TTC549 (cell line): ENCODE results near the gene GATAD2A.
"Not testable (repeated sequence)": the region's sequence is repeated elsewhere in the genome, so short reads cannot be mapped to it uniquely, and the experiment has no call there.

ENCODE experiments used
- FAIRE-seq: peaks from 2 replicates; lab custom pipeline; 2012; peaks lifted over from hg19 to GRCh38; lab: Jason Lieb, UNC

The GATAD2A gene

DNA sequence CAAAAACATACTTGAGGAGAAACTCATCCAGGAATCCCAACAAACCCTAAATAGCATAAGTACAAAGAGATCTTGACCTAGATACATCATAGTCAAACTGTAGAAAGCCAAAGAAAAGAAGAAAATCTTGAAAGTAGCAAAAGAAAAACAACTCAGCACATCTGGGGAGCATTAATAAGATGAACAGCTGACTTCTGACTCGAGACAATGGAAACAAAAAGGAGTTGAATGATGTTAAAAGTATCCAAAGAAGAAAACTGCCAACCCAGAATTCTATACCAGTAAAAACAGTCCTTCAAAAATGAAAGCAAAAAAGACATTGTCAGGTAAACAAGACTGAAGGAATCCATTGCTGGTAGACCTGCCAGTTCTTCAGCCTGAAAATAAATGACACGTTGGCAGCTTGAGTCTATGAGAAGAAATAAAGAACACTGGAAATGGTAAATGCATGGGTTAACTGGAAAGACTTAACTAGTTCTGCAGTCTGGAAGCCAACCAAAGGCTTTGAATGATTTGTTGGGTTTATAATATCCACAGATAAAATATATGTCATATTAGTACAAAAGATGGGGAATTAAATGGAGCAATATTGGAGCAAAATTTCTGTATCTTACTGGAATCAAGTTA is 63.1 kb downstream of the GATAD2A start:
- no peak for FAIRE-seq

DNA sequence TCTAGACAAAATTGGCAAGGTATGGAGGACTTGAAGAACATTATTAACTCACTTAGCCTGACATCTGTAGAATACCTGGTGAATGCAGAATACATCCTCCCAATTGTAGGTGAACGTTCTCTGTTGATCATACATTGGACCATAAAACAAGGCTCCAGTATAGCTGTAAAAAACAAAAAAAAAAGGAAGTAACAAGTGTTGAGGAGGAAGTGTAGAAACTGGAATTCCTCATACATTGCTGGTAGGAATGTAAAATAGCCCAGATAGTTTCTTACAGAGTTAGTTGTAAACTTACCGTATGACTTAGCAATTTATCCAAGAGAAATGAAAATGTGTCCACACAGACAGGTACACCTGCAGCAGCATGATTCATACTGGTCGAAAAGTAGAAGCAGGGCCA is 65.1 kb downstream of the GATAD2A start:
- no peak for FAIRE-seq

DNA sequence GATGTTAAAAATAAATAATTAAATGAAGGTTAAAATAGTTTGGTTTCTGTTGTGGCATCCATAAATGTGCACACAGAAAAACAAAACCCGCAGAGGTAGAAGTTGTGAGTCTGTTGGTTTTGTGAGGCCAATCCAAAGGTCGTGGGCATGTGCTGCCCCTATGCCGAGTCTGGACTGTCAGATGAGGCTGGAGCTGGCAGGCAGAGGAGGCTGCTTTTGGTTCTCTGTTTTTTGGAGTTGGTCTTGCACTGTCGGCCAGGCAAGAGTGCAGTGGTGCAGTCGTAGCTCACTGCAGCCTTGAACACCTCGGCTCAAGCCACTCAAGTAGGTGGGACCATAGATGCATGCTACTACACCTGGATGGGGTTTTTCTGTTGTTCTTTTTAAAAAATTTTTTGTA is 66.2 kb downstream of the GATAD2A start:
- FAIRE-seq, result no peak

- FAIRE-seq, result not testable (repeated sequence)
These were observed 66.6 kb downstream of the GATAD2A start for GRCh38 chr19:19472106-19472505.

- no peak for FAIRE-seq
These were observed 69.7 kb downstream of the GATAD2A start for GRCh38 chr19:19475015-19475765.

DNA sequence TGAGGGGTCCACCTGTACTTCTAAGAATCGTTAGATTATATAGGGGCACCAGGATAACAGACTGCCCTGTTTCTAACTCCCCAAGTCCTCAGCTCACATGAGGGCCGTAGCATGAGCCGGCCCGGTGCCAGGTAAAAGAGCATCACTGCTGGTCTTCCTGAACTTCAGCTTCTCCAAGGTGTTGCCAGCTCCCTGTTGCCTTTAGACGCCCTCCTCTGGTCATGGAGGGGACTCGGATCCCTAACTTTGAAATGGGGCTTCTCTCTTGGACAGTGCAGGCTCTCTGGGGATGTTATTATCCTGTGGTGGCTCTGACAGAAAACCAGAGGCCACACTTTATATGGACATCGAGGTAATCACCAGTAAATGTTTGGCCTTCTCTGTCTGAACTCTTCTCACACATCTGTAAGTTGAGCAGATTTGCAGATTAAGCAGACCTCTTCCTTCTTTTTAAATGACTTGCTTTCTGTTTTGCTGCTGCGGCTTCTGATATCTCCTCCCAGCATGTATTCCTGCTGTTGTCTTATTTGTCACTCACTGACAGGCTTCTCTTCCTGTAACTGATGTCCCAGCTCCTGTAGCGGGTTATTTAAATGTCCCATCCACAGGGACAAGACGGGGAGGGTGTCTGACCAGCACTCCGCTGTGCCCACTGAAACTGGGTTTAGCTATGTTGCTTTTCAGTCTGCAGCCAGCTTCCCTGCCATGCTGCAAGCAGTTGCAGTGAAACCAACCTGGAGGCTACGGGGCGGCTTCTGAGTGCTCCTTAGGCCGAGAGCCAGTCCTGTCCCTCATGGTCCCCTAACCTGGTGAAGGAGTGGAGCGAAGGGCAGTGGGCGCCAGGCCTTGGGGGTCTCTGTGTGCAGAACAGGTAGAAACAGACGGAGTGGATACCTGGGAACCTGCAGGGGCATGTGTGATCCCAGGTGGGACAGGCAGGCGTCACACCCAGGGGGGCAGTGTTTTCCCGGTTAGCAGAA is 70.7 kb downstream of the GATAD2A start:
- FAIRE-seq, result no peak

DNA sequence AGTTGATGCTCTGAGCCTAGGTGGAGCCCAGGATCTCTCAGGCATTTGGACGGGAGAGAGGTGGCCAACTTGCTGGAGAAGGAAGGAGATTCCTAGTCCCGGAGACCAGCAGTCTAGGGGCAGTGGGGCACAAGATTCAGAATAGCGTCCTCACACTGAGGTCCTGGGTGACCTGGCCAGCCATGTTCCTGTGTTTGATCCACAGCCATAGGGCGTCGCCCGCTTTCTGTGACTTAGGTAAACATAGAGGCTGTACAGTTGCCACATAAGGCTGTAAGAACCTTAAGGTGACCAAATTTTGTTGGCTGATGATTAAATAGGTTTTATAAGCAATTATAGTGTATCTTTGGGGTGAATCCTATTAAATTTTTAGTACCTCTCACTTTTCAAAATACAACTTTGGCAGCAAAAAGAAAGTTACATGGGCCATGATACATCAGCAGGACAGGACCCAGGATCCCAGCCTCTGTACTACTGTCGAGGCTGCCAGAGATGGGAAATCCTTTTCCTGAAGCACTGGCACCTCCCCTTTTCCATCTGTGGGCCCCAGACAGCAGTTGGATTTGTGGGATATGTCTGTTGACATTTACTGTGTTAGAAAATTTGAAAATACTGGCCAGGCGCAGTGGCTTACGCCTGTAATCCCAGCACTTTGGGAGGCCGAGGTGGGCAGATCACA is 72.4 kb downstream of the GATAD2A start:
- FAIRE-seq, result no peak

GRCh38 chr19:19480688-19481087 is 75.2 kb downstream of the GATAD2A start:
- no peak for FAIRE-seq

GRCh38 chr19:19482809-19483596 is 77.5 kb downstream of the GATAD2A start:
- no peak for FAIRE-seq

- no peak for FAIRE-seq
These were observed 79.9 kb downstream of the GATAD2A start for GRCh38 chr19:19485161-19485997.

GRCh38 chr19:19485998-19486290 is 80.5 kb downstream of the GATAD2A start:
- no peak for FAIRE-seq

DNA sequence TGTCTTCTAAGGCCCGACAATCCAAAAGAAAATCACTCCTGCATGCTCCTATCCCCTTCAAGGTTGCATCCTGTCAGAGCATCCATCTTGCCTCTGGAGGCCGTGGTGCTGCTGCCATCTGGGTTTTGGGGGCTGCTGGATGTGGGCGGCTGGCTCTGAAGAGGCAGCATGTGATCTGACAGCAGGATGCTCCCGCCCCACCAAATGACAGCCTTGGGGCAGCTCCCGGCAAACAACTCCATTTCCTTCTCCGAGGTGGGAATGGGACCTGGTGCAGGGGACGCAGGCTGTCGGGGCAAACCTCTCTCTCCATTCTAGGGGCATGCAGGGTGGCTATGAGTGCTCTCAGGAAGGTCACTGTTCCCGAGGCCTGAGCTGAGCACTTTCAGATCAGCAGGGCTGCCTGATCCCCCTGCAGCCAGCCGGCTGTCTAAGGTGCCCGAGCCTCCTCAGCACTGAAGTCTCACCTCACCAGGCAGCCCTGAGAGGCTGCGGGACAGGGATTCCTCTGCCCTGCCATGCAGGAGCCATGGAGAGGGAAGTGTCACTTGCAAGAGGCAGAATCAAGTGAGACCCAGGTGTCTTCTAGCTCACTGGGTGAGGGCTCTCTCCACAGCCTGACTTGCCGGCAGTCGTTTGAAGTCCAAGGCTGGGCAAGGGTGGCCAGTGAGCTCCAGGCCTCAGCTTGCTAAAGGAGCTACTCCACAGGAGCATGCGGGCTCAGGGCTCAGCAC is 81.0 kb downstream of the GATAD2A start:
- no peak for FAIRE-seq

GRCh38 chr19:19487077-19487949 is 81.8 kb downstream of the GATAD2A start:
- no peak for FAIRE-seq

DNA sequence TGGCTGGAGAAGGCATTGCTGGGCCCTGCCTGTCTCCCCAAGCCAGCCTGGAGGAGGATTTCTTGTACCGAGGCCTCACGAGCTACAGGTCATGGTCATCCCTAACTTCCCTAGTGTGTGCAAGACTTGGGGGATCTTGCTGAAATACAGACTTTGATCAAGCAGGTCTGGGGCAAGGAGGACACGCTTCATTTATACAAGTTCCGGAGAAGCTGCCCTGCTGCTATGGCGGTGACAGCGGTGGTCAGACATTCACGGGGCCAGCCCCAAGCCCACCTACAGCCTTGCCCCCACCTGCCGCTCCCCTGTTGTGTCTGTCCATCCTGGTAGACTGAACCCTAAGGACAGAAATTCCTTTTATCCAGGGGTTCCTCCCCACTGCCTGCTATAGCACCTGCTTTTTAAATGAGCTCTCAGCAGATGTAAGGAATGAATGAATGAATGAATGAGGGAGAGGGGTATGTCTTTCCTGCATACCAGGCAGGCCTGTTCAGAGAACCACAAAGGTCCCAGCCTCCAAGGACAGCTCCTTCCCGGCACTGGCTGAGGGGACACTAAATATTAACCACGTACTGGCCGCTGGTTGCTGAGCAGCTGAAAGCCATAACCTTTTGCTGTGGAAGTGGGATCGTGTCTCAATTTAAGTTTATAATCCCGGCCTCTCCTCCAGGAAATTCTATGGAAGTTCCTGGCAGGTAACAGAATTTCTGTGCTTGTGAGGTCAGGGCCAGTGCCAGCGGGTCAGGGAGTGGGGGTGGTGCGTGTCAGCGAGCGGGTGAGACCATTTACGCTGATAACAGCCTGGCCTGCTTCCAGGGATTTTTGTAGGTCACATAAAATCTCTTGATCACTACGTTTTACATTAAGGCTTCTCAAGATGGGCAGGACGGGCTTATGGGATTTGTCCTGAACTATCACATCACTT is 82.7 kb downstream of the GATAD2A start:
- FAIRE-seq, result no peak

DNA sequence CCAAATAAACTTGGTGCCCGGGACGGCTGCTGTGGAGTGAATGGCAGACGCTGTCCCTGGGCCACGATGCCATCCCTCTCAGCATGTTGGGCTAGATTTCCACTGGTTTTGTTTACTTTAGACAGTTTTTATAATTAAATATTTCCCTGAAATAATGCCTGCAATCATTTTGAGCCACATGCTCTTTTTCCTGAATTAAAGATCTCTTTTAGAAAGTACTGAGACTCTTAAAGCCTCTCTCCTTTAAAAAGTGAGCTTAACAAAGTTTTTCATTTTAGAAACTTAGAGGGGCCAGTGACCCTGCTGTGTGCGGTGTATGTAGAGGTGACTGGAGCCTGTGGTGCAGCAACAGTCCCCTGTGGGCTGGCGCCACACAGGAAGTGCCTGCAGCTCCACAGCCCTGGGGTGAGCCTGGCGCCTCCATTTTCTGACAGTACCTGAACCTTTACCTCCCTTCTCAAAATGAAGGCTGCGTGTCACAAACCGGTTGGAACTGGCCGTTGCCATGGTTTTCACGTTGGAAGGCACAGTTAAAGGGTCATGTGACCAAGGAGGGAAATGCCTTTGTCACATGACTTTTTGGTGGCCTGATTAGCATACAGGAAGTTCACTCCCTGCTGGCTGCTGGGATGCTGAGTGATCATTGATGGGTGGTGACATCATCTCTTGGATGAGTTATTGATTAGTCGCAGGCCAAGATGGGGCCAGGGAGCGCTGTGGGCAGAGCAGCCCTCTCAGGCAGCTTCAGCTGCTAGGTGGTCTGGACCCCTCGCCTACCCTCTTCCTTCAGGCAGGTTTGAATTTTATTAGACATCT is 83.6 kb downstream of the GATAD2A start:
- FAIRE-seq, result peak; percentile 65

DNA sequence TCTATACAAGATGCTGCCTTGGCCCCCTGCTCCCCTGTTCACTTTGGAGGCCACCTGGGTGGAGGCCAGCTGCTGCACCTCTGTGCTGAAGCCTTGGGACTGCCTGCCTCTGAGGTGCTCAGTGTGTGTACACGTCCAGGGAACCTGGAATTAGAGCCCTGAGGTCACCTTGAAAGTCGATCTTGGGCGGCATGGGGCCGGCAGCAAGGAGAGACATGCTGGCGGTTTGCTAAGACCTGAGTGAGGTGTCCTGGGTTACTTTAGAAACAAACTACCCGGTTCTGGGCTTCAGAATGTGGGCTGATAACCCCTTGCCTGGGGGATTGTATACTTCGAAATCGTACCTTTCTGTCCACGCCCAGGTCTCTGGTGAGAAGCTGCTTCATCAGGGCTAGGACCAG is 84.3 kb downstream of the GATAD2A start:
- FAIRE-seq, result no peak
